H1 (cell line): ENCODE results near the gene IGF1. TPM values are rescaled to one million over a fixed set of nuclear protein-coding genes. Genes with fewer than 3 reads are reported as not detected.

ENCODE experiments used
- CTCF ChIA-PET: fragments of 300-600 bp; sonication (Branson Sonifier 250); formaldehyde crosslinking; loops from one replicate; lab custom pipeline; 2021; ENCODE audit not compliant: partially characterized antibody; lab: Charles Lee
- POLR2A ChIA-PET: fragments of 300-600 bp; sonication (Branson Sonifier 250); formaldehyde crosslinking; loops from one replicate; lab custom pipeline; 2021; ENCODE audit warnings: inconsistent platforms; ENCODE audit not compliant: partially characterized antibody; lab: Charles Lee
- DNase-seq, 2 experiments: peaks; one replicate each; pipeline versions ENCODE4 v3.0.0 to v3.0.0-alpha.2; 2010 to 2022; ENCODE audit warnings: low spot score in 2 of 2, low read depth in 1 of 2, mixed read lengths in 1 of 2
- FAIRE-seq: peaks from 2 replicates; lab custom pipeline; 2011; peaks lifted over from hg19 to GRCh38; lab: Jason Lieb, UNC
- H2AFZ ChIP-seq: 2 replicates; pipeline ENCODE4 v1.8.1; 2012; ENCODE audit warnings: low read length, inconsistent platforms
- H2AK5ac ChIP-seq: 2 replicates; pipeline ENCODE4 v1.6.1; 2013; ENCODE audit warnings: low read depth, low read length
- H2BK120ac ChIP-seq: replicated peaks from 2 replicates; pipeline ENCODE3; 2013; ENCODE audit warnings: low read depth, low read length, inconsistent platforms
- H2BK12ac ChIP-seq: 2 replicates; pipeline ENCODE4 v1.6.1; 2013; ENCODE audit warnings: low read depth, low read length
- H2BK15ac ChIP-seq: 2 replicates; pipeline ENCODE4 v1.6.1; 2013; ENCODE audit warnings: low read length
- H2BK20ac ChIP-seq: 2 replicates; pipeline ENCODE4 v1.6.1; 2013; ENCODE audit warnings: low read length
- H2BK5ac ChIP-seq: 2 replicates; pipeline ENCODE4 v1.6.1; 2013; ENCODE audit warnings: low read depth, low read length
- H3K14ac ChIP-seq: 2 replicates; pipeline ENCODE4 v1.6.1; 2013; ENCODE audit warnings: inconsistent platforms; ENCODE audit not compliant: insufficient read length
- H3K18ac ChIP-seq: 2 replicates; pipeline ENCODE4 v1.6.1; 2013; ENCODE audit warnings: low read length; ENCODE audit errors: extremely low read depth
- H3K23ac ChIP-seq: 2 replicates; pipeline ENCODE4 v1.6.1; 2013; ENCODE audit warnings: inconsistent platforms; ENCODE audit not compliant: insufficient read length
- H3K23me2 ChIP-seq: 2 replicates; pipeline ENCODE4 v1.6.1; 2013; ENCODE audit warnings: low read depth, low read length
- H3K27ac ChIP-seq: 2 replicates; pipeline ENCODE4 v1.6.1; 2011; ENCODE audit warnings: low read depth, low read length, inconsistent platforms
- H3K27me3 ChIP-seq, 4 experiments: replicated peaks in 1 of 4; 1 replicate in 1 of 4; 2 replicates in 3 of 4; pipeline versions ENCODE4 v1.6.1 to v1.8.1; 2011 to 2013; ENCODE audit warnings: low read length in 3 of 4, mild to moderate bottlenecking in 3 of 4, inconsistent platforms in 2 of 4, mixed read lengths in 2 of 4, moderate library complexity in 1 of 4; ENCODE audit not compliant: control insufficient read depth in 3 of 4, insufficient read depth in 3 of 4; ENCODE audit errors: extremely low read depth in 1 of 4
- H3K36me3 ChIP-seq, 4 experiments: 2 replicates each; pipeline versions ENCODE4 v1.6.1 to v1.8.1; 2011 to 2013; ENCODE audit warnings: mild to moderate bottlenecking in 4 of 4, low read length in 3 of 4, moderate library complexity in 2 of 4, control low read depth in 1 of 4, inconsistent platforms in 1 of 4; ENCODE audit not compliant: insufficient read depth in 4 of 4, control insufficient read depth in 2 of 4
- H3K4ac ChIP-seq: replicated peaks from 2 replicates; pipeline ENCODE3; 2013; ENCODE audit warnings: low read length, low read depth, mixed read lengths, inconsistent platforms; ENCODE audit not compliant: insufficient read length
- H3K4me1 ChIP-seq, 4 experiments: replicated peaks in 1 of 4; 1 replicate in 1 of 4; 2 replicates in 3 of 4; pipeline versions ENCODE4 v1.6.1 to v1.8.1; 2011 to 2013; ENCODE audit warnings: low read length in 3 of 4, inconsistent platforms in 2 of 4, mixed read lengths in 1 of 4; ENCODE audit not compliant: insufficient read depth in 4 of 4, control insufficient read depth in 3 of 4
- H3K4me2 ChIP-seq, 2 experiments: 2 replicates each; pipeline versions ENCODE4 v1.6.1 to v1.8.1; 2011 to 2013; ENCODE audit warnings: low read depth in 2 of 2, low read length in 2 of 2, control low read depth in 1 of 2, inconsistent platforms in 1 of 2, mild to moderate bottlenecking in 1 of 2; ENCODE audit not compliant: insufficient read depth in 1 of 2
- H3K4me3 ChIP-seq, 4 experiments: fragments of 200-600, 300-600 bp in 1 of 4; sonication (generic), shearing (Covaris generic), sonication (Bioruptor Twin) in 1 of 4; 2 replicates each; pipeline versions ENCODE4 v1.5.1 to v1.8.1; 2011 to 2016; ENCODE audit warnings: low read length in 4 of 4, low read depth in 3 of 4, control low read depth in 2 of 4, inconsistent platforms in 2 of 4, mild to moderate bottlenecking in 2 of 4, mixed read lengths in 1 of 4, moderate library complexity in 1 of 4; ENCODE audit not compliant: insufficient read depth in 2 of 4; ENCODE audit errors: extremely low read depth in 1 of 4
- H3K56ac ChIP-seq: replicated peaks from 2 replicates; pipeline ENCODE3; 2013; ENCODE audit warnings: low read depth, mild to moderate bottlenecking, mixed read lengths, low read length, inconsistent platforms; ENCODE audit not compliant: insufficient read length
- H3K79me1 ChIP-seq: 2 replicates; pipeline ENCODE4 v1.6.1; 2013; ENCODE audit warnings: low read depth, low read length, control low read depth
- H3K79me2 ChIP-seq, 2 experiments: 2 replicates each; pipeline versions ENCODE4 v1.6.1 to v1.8.1; 2012 to 2013; ENCODE audit warnings: low read length in 2 of 2, mild to moderate bottlenecking in 2 of 2, inconsistent platforms in 1 of 2; ENCODE audit not compliant: insufficient read depth in 2 of 2, control insufficient read depth in 1 of 2
- H3K9ac ChIP-seq, 4 experiments: replicated peaks in 1 of 4; 1 replicate in 1 of 4; 2 replicates in 3 of 4; pipeline versions ENCODE4 v1.6.1 to v1.8.1; 2011 to 2013; ENCODE audit warnings: low read depth in 3 of 4, low read length in 3 of 4, control low read depth in 2 of 4, mild to moderate bottlenecking in 2 of 4, moderate library complexity in 2 of 4, inconsistent platforms in 1 of 4; ENCODE audit errors: extremely low read depth in 1 of 4
- H3K9me3 ChIP-seq, 2 experiments: 2 replicates each; pipeline versions ENCODE4 v1.6.1 to v1.8.1; 2012 to 2013; ENCODE audit warnings: mild to moderate bottlenecking in 2 of 2, moderate library complexity in 2 of 2, control low read depth in 1 of 2, inconsistent platforms in 1 of 2, low read depth in 1 of 2, low read length in 1 of 2, mixed read lengths in 1 of 2; ENCODE audit not compliant: insufficient read depth in 2 of 2
- H4K20me1 ChIP-seq, 2 experiments: replicated peaks in 1 of 2; 2 replicates each; pipeline versions ENCODE3 to v1.8.1; 2011 to 2013; ENCODE audit warnings: inconsistent platforms in 2 of 2, low read length in 2 of 2, mild to moderate bottlenecking in 1 of 2; ENCODE audit not compliant: insufficient read depth in 2 of 2, control insufficient read depth in 1 of 2
- H4K5ac ChIP-seq: 2 replicates; pipeline ENCODE4 v1.6.1; 2013; ENCODE audit warnings: low read length, low read depth, mixed read lengths, inconsistent platforms; ENCODE audit not compliant: insufficient read length
- H4K8ac ChIP-seq: 2 replicates; pipeline ENCODE4 v1.8.0; 2013; ENCODE audit warnings: mild to moderate bottlenecking, moderate library complexity, low read length, inconsistent platforms; ENCODE audit not compliant: insufficient read depth; ENCODE audit errors: extremely low read depth
- H4K91ac ChIP-seq: replicated peaks from 2 replicates; pipeline ENCODE3; 2013; ENCODE audit warnings: low read length, mixed read lengths, inconsistent platforms; ENCODE audit not compliant: insufficient read length
- CHD1 ChIP-seq: IDR thresholded peaks from 2 replicates; pipeline ENCODE4 v1.6.1; 2012; ENCODE audit warnings: low read depth, low read length, improper control_type of control experiment
- CHD2 ChIP-seq: IDR thresholded peaks from 2 replicates; pipeline ENCODE4 v1.6.1; 2012; ENCODE audit warnings: low read length, improper control_type of control experiment
- GABPA ChIP-seq: IDR thresholded peaks from 2 replicates; pipeline ENCODE4 v1.6.1; 2011; ENCODE audit warnings: mild to moderate bottlenecking, low read length, moderate library complexity, borderline replicate concordance; ENCODE audit not compliant: insufficient read depth
- KDM1A ChIP-seq: fragments of 200-600, 300-600 bp; sonication (generic); IDR thresholded peaks from 2 replicates; pipeline ENCODE4 v1.7.1; 2016; ENCODE audit warnings: mild to moderate bottlenecking, low read length, borderline replicate concordance
- KDM5A ChIP-seq: fragments of 200-600 bp; IDR thresholded peaks from 2 replicates; pipeline ENCODE4 v1.7.1; 2012; ENCODE audit warnings: mild to moderate bottlenecking, low read length, inconsistent platforms, mixed read lengths
- polyA plus RNA-seq, 7 experiments: library from polyadenylated mRNA; depleted of rRNA in 3 of 7; stranded (reverse) in 5 of 7; unstranded in 2 of 7; fragments of >200 nt in 5 of 7; fragments of 200-250 nt in 2 of 7; gene quantifications; 1 replicate in 5 of 7; 2 replicates in 1 of 7; 4 replicates in 1 of 7; pipeline versions ENCODE4 v1.2.1 to v1.2.3, GENCODE V29; 2011 to 2013; ENCODE audit warnings: missing spikeins in 2 of 7, mixed read lengths in 2 of 7
- total RNA-seq: library from RNA; stranded (reverse); fragmentation: NEBNext Ultra II Directional; extraction: Animal tissue kit (Norgen Biotek cat#: 25700); gene quantifications from 2 replicates; pipeline ENCODE4 v1.2.1, GENCODE V29; 2021

Gene IGF1
- total and polyA plus RNA-seq, 2 of the 8 experiments (the other 6 are each of a cell fraction or from before 2014, with no cell fraction given), result not detected

DNA sequence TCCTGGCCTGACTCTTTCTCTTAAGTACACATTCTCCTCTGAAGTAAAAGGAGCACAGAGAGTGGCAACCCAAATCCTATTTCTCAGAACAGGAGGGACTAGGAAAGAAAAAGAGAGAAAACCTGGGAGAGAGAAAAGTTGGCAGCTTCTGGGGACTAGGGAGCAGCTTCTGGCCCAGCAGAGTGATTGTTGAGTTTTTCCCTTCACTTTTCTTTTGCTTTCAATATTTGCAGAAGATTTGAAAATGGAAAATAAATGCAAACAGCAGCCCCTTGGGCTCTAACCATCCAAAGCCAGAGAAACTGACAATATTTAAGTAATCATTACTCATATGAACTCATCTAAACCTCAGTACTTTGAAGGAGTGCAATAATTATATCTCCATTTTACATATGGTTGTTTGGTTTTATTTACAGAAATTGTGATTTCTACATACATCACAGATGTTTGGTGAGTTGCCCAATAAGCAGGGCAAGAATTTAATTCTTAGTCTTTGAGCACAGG lies 28.8 kb upstream of the IGF1 start:
- ChIA-PET CTCF (interaction anchor here (1.6 kb wide), 1 partner anchor 24 kb away, joined by 4 read pairs; no protein-coding TSS in a partner anchor), POLR2A (no interaction called here)
- Histone ChIP-seq H4K91ac (no peak overlapping the region), H3K4ac (no peak overlapping the region), H3K79me1 (no peaks in the 10 kb centered on the region), H4K20me1 (no peaks in the 10 kb centered on the region), H2BK12ac (no peak overlapping the region), H4K8ac (no peak overlapping the region), H3K14ac (no peak overlapping the region), H3K4me2 (no peak overlapping the region), H3K18ac (no peak overlapping the region), H3K27me3 (no peaks in the 10 kb centered on the region), H3K27ac (no peak overlapping the region), H3K9me3 (0 out of 4 replicates have a peak, but pooled peaks cover 0 to 4% of the 10 kb centered on the region in 2 experiments), H2AFZ (no peak overlapping the region), H3K9ac (no peak overlapping the region), H2BK120ac (no peak overlapping the region), H3K4me1 (no peaks in the 10 kb centered on the region; a peak in 1 of 7 replicates), H3K4me3 (no peak overlapping the region), H2AK5ac (no peak overlapping the region), H2BK20ac (no peak overlapping the region), H3K56ac (no peak overlapping the region), H2BK15ac (no peak overlapping the region), H3K79me2 (no peaks in the 10 kb centered on the region), H3K36me3 (no peaks in the 10 kb centered on the region), H3K23me2 (no peaks in the 10 kb centered on the region), H4K5ac (no peak overlapping the region), H3K23ac (no peak overlapping the region), H2BK5ac (no peak overlapping the region)
- FAIRE-seq (no peak), DNase-seq (no peak)
- TF ChIP-seq KDM5A (no peak), KDM1A (no peak), CHD1 (no peak), GABPA (no peak), CHD2 (no peak)
